Esophagus muscularis mucosa (tissue), 4 donors: ENCODE measurements around the gene CLEC18B. TPM values are rescaled to one million over a fixed set of nuclear protein-coding genes. Genes with fewer than 3 reads are reported as not detected.
A peak's percentile ranks its signal among the peaks of the same experiment; 100 is the strongest.
"Not testable (repeated sequence)": the region's sequence is repeated elsewhere in the genome, so short reads cannot be mapped to it uniquely, and the experiment has no call there.

Experiments used
- DNase-seq: peaks from one replicate; pipeline ENCODE4 v3.0.0-alpha.2; 2017; ENCODE audit errors: extremely low spot score
- H3K27ac ChIP-seq, 4 donors: fragments of 200-600 bp; sonication (generic); replicated peaks in 1 of 4; 1 replicate in 3 of 4; 2 replicates in 1 of 4; pipeline ENCODE4 v1.5.1; 2016 to 2019; ENCODE audit warnings: mild to moderate bottlenecking in 1 of 4
- H3K27me3 ChIP-seq, 4 donors: fragments of 200-600 bp; sonication (generic); one replicate each; pipeline versions ENCODE4 v1.5.1 to v1.6.0; 2016 to 2019
- H3K36me3 ChIP-seq, 4 donors: fragments of 200-600 bp; sonication (generic); one replicate each; pipeline ENCODE4 v1.5.1; 2016 to 2019
- H3K4me1 ChIP-seq, 4 donors: fragments of 200-600 bp; sonication (generic); one replicate each; pipeline ENCODE4 v1.5.1; 2016 to 2019
- H3K4me3 ChIP-seq, 4 donors: fragments of 200-600 bp; sonication (generic); 1 replicate in 2 of 4; 2 replicates in 2 of 4; pipeline ENCODE4 v1.5.1; 2016 to 2019; ENCODE audit warnings: mild to moderate bottlenecking in 4 of 4, moderate library complexity in 1 of 4
- H3K9me3 ChIP-seq, 4 donors: fragments of 200-600 bp; sonication (generic); 1 replicate in 3 of 4; 2 replicates in 1 of 4; pipeline ENCODE4 v1.5.1; 2016 to 2019
- WGBS: methylation state at CpG from one replicate; pipeline ENCODE4 v1.1.5; 2018; 5-methylcytosine and 5-hydroxymethylcytosine counted together
- intact Hi-C: fragments of 100-400 bp; cut with DNase I; formaldehyde crosslinking; loops from one replicate; pipeline ENCODE4 v1.15.1; 2023
- total RNA-seq, 4 donors: library from RNA; depleted of rRNA; stranded (reverse); fragments of >200 nt; gene quantifications; one replicate each; pipeline versions ENCODE4 v1.1.0 to v1.2.1, GENCODE V29; 2016

The CLEC18B gene
- total RNA-seq, 4 donors from 2014 or later: 1.2 TPM; not detected in 3

DNA sequence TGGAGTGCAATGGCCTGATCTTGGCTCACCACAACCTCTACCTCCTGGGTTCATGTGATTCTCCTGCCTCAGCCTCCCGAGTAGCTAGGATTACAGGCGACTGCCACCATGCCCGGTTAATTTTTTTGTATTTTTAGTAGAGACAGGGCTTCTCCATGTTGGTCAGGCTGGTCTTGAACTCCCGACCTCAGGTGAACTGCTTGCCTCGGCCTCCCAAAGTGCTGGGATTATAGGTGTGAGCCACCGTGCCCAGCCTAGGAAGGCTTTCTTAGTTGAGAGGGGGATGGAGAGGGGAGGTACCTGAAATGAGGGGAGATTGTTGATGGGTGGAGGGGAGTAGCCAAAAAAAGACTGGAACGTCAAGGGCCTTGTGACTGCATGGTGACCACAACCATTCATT lies 7.4 kb downstream of the CLEC18B start:
- intact Hi-C loops, H3K27ac ChIP-seq, H3K4me1 ChIP-seq, H3K27me3 ChIP-seq, H3K36me3 ChIP-seq, H3K4me3 ChIP-seq, H3K9me3 ChIP-seq, DNase-seq: not testable (repeated sequence)
- 82% methylated on average over 7 of the region's 7 CpGs for WGBS

GRCh38 chr16:74413485-74413884 lies 7.8 kb downstream of the CLEC18B start:
- intact Hi-C loops, DNase-seq, H3K4me1 ChIP-seq, H3K27ac ChIP-seq, H3K4me3 ChIP-seq, H3K9me3 ChIP-seq, H3K27me3 ChIP-seq, H3K36me3 ChIP-seq: not testable (repeated sequence)
- WGBS: 91% methylated on average over 8 of the region's 9 CpGs

GRCh38 chr16:74412775-74413390 lies 8.4 kb downstream of the CLEC18B start:
- H3K4me3 ChIP-seq, DNase-seq: not testable (repeated sequence)

DNA sequence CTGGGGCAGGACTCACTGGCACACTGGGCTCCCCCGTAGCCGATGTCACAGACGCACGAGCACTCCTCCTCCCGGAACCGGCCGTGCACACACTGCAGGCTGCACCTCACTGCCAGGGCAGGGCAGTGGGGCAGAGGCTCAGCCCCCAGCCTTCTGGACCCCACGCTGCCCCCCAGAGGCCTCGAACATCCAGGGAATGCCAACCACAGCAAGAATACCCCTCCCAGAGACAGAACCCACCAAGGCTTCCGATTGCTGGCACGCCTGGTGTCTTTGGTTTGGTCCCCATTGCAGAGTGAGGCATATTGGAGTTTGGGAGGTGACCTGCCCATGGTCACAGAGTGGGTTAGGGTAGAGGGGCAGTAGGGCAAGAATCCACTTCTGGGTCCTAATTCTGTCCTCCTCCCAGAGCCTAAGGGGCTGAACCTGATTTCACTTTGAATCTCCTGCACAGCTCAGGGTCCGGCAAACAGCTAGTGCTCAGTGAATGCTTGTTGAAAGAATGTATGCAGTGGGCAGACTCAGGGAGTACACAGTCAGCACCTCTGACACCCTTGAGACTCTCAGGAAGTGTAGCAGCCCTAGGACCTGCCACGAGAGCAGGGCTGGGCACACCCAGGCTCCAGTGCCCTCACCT lies 9.0 kb downstream of the CLEC18B start:
- H3K4me1 ChIP-seq, intact Hi-C loops, H3K9me3 ChIP-seq, H3K36me3 ChIP-seq, H3K27ac ChIP-seq, H3K4me3 ChIP-seq, H3K27me3 ChIP-seq, DNase-seq: not testable (repeated sequence)
- WGBS: no CpG with 5 or more reads among the region's 13 CpGs

More at GRCh38 chr16:74412775-74413390, 8.4 kb downstream of the CLEC18B start:
- H3K9me3 ChIP-seq, H3K27ac ChIP-seq, H3K4me1 ChIP-seq, H3K27me3 ChIP-seq, H3K36me3 ChIP-seq, intact Hi-C loops: not testable (repeated sequence)
- WGBS: 80% methylated on average over 1 of the region's 10 CpGs

- H3K36me3 ChIP-seq, intact Hi-C loops, H3K4me3 ChIP-seq, H3K27me3 ChIP-seq, H3K4me1 ChIP-seq, DNase-seq, H3K27ac ChIP-seq, H3K9me3 ChIP-seq: not testable (repeated sequence)
- WGBS: 89% methylated on average over 6 of the region's 9 CpGs
Measured at GRCh38 chr16:74410981-74411380, 10.3 kb downstream of the CLEC18B start.

GRCh38 chr16:74410057-74410957 lies 11.0 kb downstream of the CLEC18B start:
- H3K9me3 ChIP-seq, H3K27ac ChIP-seq, H3K27me3 ChIP-seq, DNase-seq, H3K36me3 ChIP-seq, H3K4me3 ChIP-seq, H3K4me1 ChIP-seq, intact Hi-C loops: not testable (repeated sequence)
- WGBS: 96% methylated on average over 5 of the region's 18 CpGs

DNA sequence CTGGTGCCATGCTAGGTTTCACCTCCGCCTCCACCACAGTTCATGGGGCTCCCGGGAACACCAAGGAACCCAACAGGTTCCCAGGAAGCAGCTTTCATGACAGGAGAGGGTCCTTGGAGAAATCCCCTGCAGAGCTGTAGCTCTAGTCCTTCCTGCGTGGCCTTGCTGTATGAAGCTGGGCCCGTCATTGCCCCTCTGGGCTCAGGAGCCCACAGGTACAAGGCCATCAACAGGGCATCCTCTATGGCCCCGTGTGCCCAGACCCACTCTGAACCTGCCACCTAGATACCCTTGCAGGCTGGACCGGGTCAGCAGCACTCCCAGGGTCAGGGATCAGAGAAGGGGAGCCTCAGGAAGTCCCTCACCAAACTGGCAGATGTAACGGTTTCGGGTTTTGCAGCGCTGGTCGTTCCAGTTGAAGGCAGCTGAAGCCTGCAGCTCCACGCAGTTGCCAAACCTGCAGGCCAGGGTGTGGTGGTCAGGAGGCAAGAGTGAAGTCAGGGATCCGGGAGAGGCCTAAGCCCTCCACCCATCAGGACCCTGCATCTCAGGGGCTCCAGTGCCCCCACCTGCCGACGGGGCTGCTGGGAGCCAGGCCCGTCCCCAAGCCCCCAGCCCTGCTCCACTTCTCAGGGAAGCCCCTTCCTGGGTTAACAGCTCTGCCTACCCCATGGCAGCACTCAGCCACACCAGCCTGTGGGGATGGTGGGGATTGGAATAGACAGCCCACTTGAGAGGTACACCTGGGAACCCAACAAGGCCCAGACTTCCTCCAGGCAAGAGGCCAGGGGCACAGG lies 11.9 kb downstream of the CLEC18B start:
- H3K4me3 ChIP-seq, intact Hi-C loops, H3K27me3 ChIP-seq, H3K27ac ChIP-seq, DNase-seq, H3K9me3 ChIP-seq, H3K36me3 ChIP-seq, H3K4me1 ChIP-seq: not testable (repeated sequence)
- 92% methylated on average over 6 of the region's 15 CpGs for WGBS

DNA sequence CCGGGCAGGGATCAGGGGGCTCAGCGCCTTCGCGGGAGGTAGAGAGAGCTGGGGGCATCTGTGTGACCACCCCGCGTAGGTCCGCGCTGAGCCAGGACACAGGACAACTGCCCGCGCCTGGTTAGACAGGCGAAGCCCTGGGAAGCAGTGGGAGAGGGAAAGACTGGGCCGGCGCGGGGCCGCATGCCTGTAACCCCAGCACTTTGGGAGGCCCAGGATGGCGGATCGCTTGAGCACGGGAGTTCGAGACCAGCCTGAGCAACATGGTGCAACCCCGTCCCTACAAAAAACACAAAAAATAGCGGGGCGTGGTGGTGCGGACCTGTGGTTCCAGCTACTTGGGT lies 13.9 kb downstream of the CLEC18B start:
- H3K27me3 ChIP-seq, H3K9me3 ChIP-seq, DNase-seq, intact Hi-C loops, H3K36me3 ChIP-seq, H3K4me1 ChIP-seq: not testable (repeated sequence)
- Histone ChIP-seq H3K27ac (peak overlapping the region; percentile 69 to 87 (median 80)), H3K4me3 (peak overlapping the region; percentile 53 to 55 (median 54))
- WGBS: 18% methylated on average over 13 of the region's 23 CpGs

- WGBS: no CpG with 5 or more reads among the region's 71 CpGs
- H3K36me3 ChIP-seq, H3K4me1 ChIP-seq, H3K9me3 ChIP-seq, intact Hi-C loops, H3K27me3 ChIP-seq, DNase-seq: not testable (repeated sequence)
- peak overlapping the region; percentile 69 to 87 (median 80) for H3K27ac ChIP-seq
- H3K4me3 ChIP-seq: peak overlapping the region; percentile 53 to 55 (median 54)
Measured at GRCh38 chr16:74406600-74407361, 14.5 kb downstream of the CLEC18B start.

GRCh38 chr16:74404148-74404933 lies 16.9 kb downstream of the CLEC18B start:
- H3K9me3 ChIP-seq, intact Hi-C loops: not testable (repeated sequence)

DNA sequence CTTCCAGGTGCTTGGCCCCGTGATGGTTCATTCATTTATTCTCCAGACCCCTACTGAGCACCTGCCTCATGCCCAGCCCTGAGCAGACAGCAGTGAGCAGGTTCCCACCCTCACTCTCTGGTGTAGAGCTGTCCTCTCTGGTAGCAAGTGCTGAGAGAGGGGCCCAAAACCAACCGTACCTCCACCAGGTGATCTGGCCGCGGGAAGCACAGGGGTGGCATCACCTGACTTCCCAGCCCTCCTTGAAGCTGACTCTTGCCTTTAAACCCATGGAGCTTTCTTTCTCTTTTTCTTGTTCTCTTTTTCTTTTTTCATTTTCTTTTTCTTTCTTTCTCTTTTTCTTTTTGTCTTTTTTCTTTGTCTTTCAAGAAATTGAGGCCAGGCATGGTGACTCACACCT lies 21.0 kb downstream of the CLEC18B start:
- intact Hi-C loops, H3K4me3 ChIP-seq, H3K36me3 ChIP-seq, H3K27ac ChIP-seq, H3K27me3 ChIP-seq, H3K9me3 ChIP-seq: not testable (repeated sequence)
- DNase-seq: peak; percentile 55
- 91% methylated on average over 3 of the region's 4 CpGs for WGBS
- H3K4me1 ChIP-seq: peaks cover 0 to 24% (median 19%) of the 10 kb centered on the region in 4 donors

More at GRCh38 chr16:74404148-74404933, 16.9 kb downstream of the CLEC18B start:
- not testable (repeated sequence) for H3K27me3 ChIP-seq, DNase-seq, H3K27ac ChIP-seq, H3K4me3 ChIP-seq, H3K36me3 ChIP-seq, H3K4me1 ChIP-seq
- 92% methylated on average over 1 of the region's 14 CpGs for WGBS
